Progenitor cell of endocrine pancreas (in vitro differentiated cells): Measurements from ENCODE around the gene UBE2G2. TPM values are rescaled to one million over a fixed set of nuclear protein-coding genes. Genes with fewer than 3 reads are reported as not detected.

Source experiments
- DNase-seq: peaks from one replicate; pipeline ENCODE4 v3.0.0; 2021; ENCODE audit warnings: low spot score; ENCODE audit not compliant: unreplicated experiment
- H3K27ac Mint-ChIP-seq: 2 replicates; pipeline ENCODE4 v1.8.0; 2021; ENCODE audit warnings: mild to moderate bottlenecking, moderate library complexity, mixed read lengths
- H3K27me3 Mint-ChIP-seq: 2 replicates; pipeline ENCODE4 v1.8.0; 2021; ENCODE audit warnings: mixed read lengths
- H3K36me3 Mint-ChIP-seq: 2 replicates; pipeline ENCODE4 v1.8.0; 2022; ENCODE audit warnings: mixed read lengths; ENCODE audit not compliant: insufficient read depth
- H3K4me1 Mint-ChIP-seq: 2 replicates; pipeline ENCODE4 v1.8.0; 2021; ENCODE audit warnings: low read depth, mixed read lengths
- H3K4me3 Mint-ChIP-seq: 2 replicates; pipeline ENCODE4 v1.8.0; 2021; ENCODE audit warnings: low read depth, mild to moderate bottlenecking, moderate library complexity, mixed read lengths
- H3K9me3 Mint-ChIP-seq: 2 replicates; pipeline ENCODE4 v1.8.0; 2021; ENCODE audit warnings: low read depth, mixed read lengths
- CTCF ChIP-seq: fragments of 200-600 bp; sonication (generic); IDR thresholded peaks from one replicate; pipeline ENCODE4 v1.5.0; 2021; ENCODE audit warnings: antibody characterized with exemption, mild to moderate bottlenecking; ENCODE audit not compliant: unreplicated experiment
- total RNA-seq: library from RNA; stranded (reverse); gene quantifications from 2 replicates; pipeline ENCODE4 v1.2.1, GENCODE V29; 2021

Gene UBE2G2
- total RNA-seq, 1 donor from 2014 or later, result 78.7 TPM

DNA sequence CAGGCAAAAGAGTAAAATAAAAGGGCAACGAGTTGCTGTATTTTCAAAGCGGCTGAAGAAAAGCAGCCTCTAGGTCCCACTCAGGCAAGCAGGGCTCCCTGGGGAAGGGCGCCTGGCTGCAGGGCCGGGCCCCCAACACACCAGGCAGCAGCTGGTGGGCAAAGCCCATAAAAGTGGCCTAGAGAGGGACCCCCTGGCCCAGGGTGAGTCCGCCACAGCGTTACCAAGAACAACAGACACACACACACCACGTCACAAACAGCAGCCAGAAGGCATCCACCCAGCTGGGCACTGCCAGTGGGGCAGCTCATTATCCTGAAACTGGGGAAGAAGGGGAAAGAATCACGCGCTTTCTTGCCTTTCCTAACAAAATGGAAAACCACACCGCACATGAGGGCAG lies 11.5 kb upstream of the UBE2G2 start:
- Mint-ChIP-seq H3K9me3 (no peaks in the 10 kb centered on the region), H3K4me3 (no peak overlapping the region), H3K27me3 (no peaks in the 10 kb centered on the region), H3K36me3 (peaks cover 4% of the 10 kb centered on the region), H3K4me1 (peaks cover 3% of the 10 kb centered on the region), H3K27ac (no peak overlapping the region)
- DNase-seq, result no peak
- no peak for TF ChIP-seq CTCF

DNA sequence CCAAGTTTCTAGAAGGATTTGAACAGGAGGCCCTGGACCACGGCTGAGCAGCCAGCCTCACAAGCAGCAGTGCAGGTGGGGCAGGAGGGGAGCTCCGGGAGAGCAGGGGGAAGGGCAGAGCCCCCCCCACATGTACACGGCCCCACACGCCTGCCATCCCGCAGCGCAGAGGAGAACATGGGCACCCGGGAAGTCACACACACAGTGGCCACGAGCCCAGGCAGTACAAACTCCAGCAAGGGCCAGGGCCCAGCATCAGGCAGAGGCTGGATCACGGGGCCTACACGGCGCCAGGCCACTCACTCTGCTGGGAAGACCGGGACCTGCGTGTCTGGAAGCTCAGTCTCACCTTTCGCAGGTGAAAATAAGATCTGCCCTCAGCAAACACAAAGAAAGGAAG lies 11.0 kb upstream of the UBE2G2 start:
- no peak for DNase-seq
- H3K36me3 Mint-ChIP-seq, result peaks cover 4% of the 10 kb centered on the region
- no peak overlapping the region for H3K4me3 Mint-ChIP-seq
- no peaks in the 10 kb centered on the region for H3K9me3 Mint-ChIP-seq
- H3K27ac Mint-ChIP-seq, result no peak overlapping the region
- no peak for TF ChIP-seq CTCF
- H3K27me3 Mint-ChIP-seq, result no peaks in the 10 kb centered on the region
- H3K4me1 Mint-ChIP-seq, result peaks cover 3% of the 10 kb centered on the region

DNA sequence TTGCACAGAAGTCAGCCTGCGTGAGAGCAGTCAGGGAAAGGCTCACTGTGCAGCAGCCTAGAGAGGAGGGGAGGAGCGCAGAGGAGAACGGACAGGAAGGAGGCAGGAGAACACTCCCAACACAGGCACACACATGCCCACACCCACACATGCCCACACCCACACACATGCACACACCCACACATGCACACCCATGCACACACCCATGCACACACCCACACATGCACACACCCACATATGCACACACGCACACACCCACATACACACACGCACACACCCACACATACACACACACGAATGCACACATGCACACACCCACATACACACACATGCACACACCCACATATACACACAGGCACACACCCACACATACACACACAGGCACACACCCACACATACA lies 9.2 kb upstream of the UBE2G2 start:
- DNase-seq, result no peak
- H3K36me3 Mint-ChIP-seq, result peaks cover 9% of the 10 kb centered on the region
- no peak overlapping the region for H3K27ac Mint-ChIP-seq

GRCh38 chr21:44805859-44806258 lies 4.2 kb upstream of the UBE2G2 start:
- TF ChIP-seq CTCF, result no peak
- peaks cover 13% of the 10 kb centered on the region for H3K36me3 Mint-ChIP-seq
- no peak overlapping the region for H3K4me3 Mint-ChIP-seq
- peaks cover 11% of the 10 kb centered on the region for H3K4me1 Mint-ChIP-seq
- DNase-seq, result no peak
- H3K9me3 Mint-ChIP-seq, result no peaks in the 10 kb centered on the region
- no peaks in the 10 kb centered on the region for H3K27me3 Mint-ChIP-seq
- no peak overlapping the region for H3K27ac Mint-ChIP-seq

More for the DNA sequence above, 9.2 kb upstream of the UBE2G2 start:
- Mint-ChIP-seq H3K9me3 (no peaks in the 10 kb centered on the region), H3K4me1 (no peaks in the 10 kb centered on the region), H3K27me3 (no peaks in the 10 kb centered on the region), H3K4me3 (no peak overlapping the region)
- TF ChIP-seq CTCF, result no peak

GRCh38 chr21:44805226-44805625 lies 3.6 kb upstream of the UBE2G2 start:
- Mint-ChIP-seq H3K27ac (no peak overlapping the region), H3K27me3 (no peaks in the 10 kb centered on the region), H3K4me1 (peaks cover 17% of the 10 kb centered on the region), H3K4me3 (no peak overlapping the region), H3K36me3 (peaks cover 13% of the 10 kb centered on the region), H3K9me3 (no peaks in the 10 kb centered on the region)
- no peak for DNase-seq
- no peak for TF ChIP-seq CTCF

DNA sequence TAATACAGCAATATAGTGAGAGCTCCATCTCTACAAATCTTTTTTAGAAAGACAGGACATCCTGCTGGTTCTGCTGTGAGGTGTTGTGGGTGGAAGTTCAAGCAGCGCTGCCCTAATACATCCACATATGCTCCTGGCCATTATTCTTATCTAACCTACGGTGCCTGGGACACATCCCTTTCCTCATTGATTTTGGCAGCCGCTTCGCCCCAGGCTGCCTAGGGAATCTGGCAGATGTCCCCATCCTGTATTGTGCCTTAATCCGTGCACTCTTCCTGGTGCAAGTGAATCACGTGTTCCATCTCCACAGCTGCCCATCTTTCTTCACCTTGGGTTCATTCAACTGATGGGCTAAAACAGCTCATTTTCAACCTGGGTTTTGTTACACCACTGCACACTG lies 3.1 kb upstream of the UBE2G2 start:
- Mint-ChIP-seq H3K27me3 (no peaks in the 10 kb centered on the region), H3K4me1 (peaks cover 21% of the 10 kb centered on the region), H3K36me3 (peaks cover 13% of the 10 kb centered on the region), H3K9me3 (no peaks in the 10 kb centered on the region), H3K4me3 (no peak overlapping the region), H3K27ac (peak overlapping the region; percentile 2)
- no peak for DNase-seq
- no peak for TF ChIP-seq CTCF
